Progenitor cell of endocrine pancreas (in vitro differentiated cells): ENCODE results near the gene SAMD10. TPM values are rescaled to one million over a fixed set of nuclear protein-coding genes. Genes with fewer than 3 reads are reported as not detected.

Experiments
- DNase-seq: peaks from one replicate; pipeline ENCODE4 v3.0.0; 2021; ENCODE audit warnings: low spot score; ENCODE audit not compliant: unreplicated experiment
- H3K27ac Mint-ChIP-seq: 2 replicates; pipeline ENCODE4 v1.8.0; 2021; ENCODE audit warnings: mild to moderate bottlenecking, moderate library complexity, mixed read lengths
- H3K27me3 Mint-ChIP-seq: 2 replicates; pipeline ENCODE4 v1.8.0; 2021; ENCODE audit warnings: mixed read lengths
- H3K36me3 Mint-ChIP-seq: 2 replicates; pipeline ENCODE4 v1.8.0; 2022; ENCODE audit warnings: mixed read lengths; ENCODE audit not compliant: insufficient read depth
- H3K4me1 Mint-ChIP-seq: 2 replicates; pipeline ENCODE4 v1.8.0; 2021; ENCODE audit warnings: low read depth, mixed read lengths
- H3K4me3 Mint-ChIP-seq: 2 replicates; pipeline ENCODE4 v1.8.0; 2021; ENCODE audit warnings: low read depth, mild to moderate bottlenecking, moderate library complexity, mixed read lengths
- H3K9me3 Mint-ChIP-seq: 2 replicates; pipeline ENCODE4 v1.8.0; 2021; ENCODE audit warnings: low read depth, mixed read lengths
- total RNA-seq: library from RNA; stranded (reverse); gene quantifications from 2 replicates; pipeline ENCODE4 v1.2.1, GENCODE V29; 2021
- TF ChIP-seq, protein P1 (sequence below): fragments of 200-600 bp; sonication (generic); IDR thresholded peaks from one replicate; pipeline ENCODE4 v1.5.0; 2021; ENCODE audit warnings: antibody characterized with exemption, mild to moderate bottlenecking; ENCODE audit not compliant: unreplicated experiment

Gene SAMD10
- total RNA-seq, 1 donor from 2014 or later = 12.8 TPM

DNA sequence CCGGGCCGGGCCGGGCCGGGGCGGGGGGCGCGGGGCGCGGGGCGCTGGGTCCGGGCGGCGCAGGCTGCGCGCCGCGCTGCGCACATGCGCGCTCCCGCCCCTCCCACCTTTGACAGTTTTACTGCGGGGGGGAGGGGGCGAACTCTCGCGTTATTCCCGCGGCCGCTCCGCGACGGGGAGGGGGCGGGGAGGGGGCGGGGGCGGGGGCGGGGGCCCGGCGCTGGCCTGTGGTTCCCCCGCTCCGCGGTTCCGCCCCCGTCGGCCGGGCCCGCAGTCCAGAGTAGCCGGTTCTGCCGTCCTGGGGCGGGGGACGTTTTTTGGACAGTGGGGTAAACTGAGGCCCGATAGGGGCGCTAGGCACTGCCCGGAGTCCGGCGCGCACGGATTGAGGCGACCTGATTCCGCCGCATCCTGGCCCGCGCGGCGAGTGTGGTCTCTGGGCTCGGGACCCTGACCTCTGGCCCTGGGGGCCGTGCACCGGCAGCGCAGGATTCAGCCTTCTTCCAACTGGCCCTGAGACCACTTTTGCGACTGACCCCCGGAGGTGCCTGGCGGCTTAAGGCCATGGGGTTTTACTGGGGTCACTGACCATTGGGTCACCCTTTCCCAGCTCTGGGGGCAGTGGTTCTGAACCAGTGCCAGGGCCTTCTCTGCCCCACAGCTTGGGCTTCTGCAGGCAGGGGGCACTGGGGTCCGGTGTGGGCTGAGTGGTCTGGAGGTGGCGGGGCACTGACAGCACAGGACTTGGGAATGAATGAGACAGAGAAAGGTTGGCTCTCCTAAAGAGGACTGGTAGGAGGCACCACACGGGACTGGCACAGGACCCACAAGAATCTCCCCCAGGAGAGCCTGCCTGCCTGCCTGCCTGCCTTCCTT, 9.4 kb downstream of the SAMD10 start, which contains the start of gene ZNF512B:
ZNF512B (minus strand) TSS at position 93 of the 876 bp plus-strand sequence. CDS start 1,980 bp downstream, outside the sequence.
- DNase-seq = peak; percentile 55
- H3K27ac Mint-ChIP-seq = peak within 1 kb of the TSS; percentile 87
- peaks cover 9% of the 10 kb centered on the region for H3K36me3 Mint-ChIP-seq
- no peaks in the 10 kb centered on the region for H3K27me3 Mint-ChIP-seq
- H3K9me3 Mint-ChIP-seq = no peaks in the 10 kb centered on the region
- H3K4me3 Mint-ChIP-seq = peak within 1 kb of the TSS; percentile 82
- TF ChIP-seq, protein P1, sequence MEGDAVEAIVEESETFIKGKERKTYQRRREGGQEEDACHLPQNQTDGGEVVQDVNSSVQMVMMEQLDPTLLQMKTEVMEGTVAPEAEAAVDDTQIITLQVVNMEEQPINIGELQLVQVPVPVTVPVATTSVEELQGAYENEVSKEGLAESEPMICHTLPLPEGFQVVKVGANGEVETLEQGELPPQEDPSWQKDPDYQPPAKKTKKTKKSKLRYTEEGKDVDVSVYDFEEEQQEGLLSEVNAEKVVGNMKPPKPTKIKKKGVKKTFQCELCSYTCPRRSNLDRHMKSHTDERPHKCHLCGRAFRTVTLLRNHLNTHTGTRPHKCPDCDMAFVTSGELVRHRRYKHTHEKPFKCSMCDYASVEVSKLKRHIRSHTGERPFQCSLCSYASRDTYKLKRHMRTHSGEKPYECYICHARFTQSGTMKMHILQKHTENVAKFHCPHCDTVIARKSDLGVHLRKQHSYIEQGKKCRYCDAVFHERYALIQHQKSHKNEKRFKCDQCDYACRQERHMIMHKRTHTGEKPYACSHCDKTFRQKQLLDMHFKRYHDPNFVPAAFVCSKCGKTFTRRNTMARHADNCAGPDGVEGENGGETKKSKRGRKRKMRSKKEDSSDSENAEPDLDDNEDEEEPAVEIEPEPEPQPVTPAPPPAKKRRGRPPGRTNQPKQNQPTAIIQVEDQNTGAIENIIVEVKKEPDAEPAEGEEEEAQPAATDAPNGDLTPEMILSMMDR = no peak
- H3K4me1 Mint-ChIP-seq = peaks cover 10% of the 10 kb centered on the region

DNA sequence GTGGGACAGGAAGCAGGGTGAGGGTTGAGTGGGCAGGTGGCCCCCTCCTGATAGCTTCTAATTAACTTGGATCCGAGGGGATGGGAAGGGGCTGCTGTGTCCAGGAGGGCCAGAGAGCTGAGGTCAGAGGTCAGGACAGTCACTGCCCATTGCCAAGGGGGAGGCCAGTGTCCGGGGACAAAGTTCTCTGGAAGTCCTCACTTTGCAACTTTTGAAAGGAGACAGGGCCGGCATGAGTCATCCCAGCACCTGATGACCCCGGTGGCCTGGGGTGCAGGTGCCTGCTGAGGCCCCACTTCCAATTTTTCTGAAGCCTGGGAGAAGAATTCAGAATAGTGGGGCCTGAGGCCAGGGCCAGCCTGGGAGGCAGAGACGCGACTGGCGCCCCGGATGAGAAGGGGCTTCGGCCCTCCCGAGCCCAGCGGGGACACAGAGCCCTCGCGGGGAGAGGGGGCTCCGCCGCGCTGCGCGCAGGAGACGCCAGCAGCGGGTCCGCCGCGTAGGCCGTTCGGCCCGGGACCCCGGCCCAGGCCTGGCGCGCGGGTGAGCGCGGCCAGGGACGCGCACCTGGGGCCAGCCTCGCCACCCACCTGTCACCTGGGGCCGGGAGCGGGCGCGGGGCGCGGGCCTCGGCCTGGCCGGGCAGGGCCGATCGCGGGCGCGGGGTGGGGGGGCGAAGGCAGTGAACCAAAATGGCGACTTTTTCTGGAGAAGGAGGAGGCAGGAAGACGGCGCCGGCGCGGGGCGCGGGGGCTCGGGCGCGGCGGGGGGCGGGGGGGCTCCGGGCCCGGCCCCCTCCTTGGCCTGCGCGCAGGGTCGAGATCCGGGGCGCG, 10.3 kb downstream of the SAMD10 start:
- H3K9me3 Mint-ChIP-seq = no peaks in the 10 kb centered on the region
- TF ChIP-seq, protein P1 = no peak
- DNase-seq = peak; percentile 9
- H3K27ac Mint-ChIP-seq = peak overlapping the region; percentile 87
- peak overlapping the region; percentile 82 for H3K4me3 Mint-ChIP-seq
- H3K4me1 Mint-ChIP-seq = peaks cover 10% of the 10 kb centered on the region
- no peaks in the 10 kb centered on the region for H3K27me3 Mint-ChIP-seq
- H3K36me3 Mint-ChIP-seq = peaks cover 6% of the 10 kb centered on the region

DNA sequence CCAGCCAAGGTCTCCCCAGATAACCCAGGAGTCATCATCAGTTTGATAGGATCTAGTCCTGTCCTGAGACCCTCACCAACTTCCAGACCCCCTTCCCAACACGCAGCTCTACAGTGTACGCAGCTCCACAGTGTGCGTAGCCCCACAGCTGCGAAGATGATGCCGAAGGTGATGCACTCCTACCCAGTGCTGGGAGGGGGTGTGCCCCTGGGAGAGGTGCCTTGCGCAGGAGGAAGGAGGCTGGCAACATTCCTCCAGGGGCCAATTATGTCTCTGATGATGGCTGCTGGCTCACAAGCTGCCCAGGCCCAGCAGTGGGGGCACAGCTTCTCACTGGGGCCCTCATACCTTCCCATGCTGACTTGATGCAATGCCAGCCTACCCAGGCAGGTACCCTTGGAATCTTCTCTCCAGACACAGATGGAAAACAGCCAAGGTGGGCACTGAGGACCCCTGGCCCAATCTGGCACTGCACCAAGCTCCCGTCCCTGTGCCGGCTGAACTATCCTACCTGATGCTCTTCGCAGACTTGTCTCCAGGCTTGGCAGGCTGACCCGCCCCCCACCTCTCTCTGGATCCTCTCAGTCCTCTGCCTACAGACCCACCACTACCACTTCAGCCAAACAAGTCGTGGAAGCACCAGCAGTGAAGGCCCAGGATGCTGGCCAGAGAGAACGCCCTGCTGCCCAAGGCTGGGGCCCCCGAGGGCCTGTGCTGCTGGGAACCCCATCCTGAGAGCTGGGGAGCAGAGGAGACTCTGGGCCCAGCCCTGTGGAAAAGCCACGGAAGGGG, 11.1 kb downstream of the SAMD10 start:
- TF ChIP-seq, protein P1 = no peak
- no peak for DNase-seq
- Mint-ChIP-seq H3K36me3 (peaks cover 4% of the 10 kb centered on the region), H3K4me3 (peak overlapping the region; percentile 82), H3K4me1 (peaks cover 7% of the 10 kb centered on the region), H3K9me3 (no peaks in the 10 kb centered on the region), H3K27me3 (no peaks in the 10 kb centered on the region), H3K27ac (peak overlapping the region; percentile 87)

DNA sequence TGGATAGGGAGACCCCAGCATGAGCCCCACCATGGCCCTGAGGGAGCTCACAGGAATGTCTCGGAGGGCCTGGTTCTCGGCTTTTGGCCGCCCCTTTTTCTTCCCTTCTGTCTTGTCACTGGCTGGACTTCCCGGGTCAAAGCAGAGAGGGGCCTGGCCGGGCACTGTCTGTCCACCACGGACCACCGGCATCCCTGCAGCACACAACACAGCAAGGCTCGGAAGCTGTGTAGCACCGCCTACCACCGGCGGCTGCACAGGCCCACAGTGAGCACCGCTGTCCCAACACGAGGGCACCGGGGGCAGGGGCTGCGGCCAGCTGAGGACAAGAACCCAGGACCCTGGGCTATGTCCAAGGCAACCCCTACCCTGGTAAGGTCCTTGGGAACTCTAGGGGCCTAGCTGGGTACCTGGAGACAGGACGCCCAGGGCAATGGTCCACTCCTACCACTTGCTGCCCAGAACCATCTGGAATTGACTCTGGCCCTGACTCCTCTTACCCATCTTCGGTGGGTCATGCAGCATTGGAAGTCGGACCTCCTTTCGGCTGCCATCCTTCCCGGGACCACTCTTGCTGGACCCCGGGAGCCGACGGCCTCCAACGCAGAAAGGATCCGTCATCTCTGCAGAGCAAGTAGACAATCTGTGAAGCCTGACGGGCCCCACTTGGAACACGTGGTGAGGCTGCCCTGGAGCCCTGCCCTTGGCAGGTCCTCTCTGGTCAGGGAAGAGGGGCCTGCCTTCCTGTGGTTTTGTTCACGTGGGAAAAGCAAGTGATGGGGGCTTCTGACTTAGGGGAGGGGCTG, 11.9 kb downstream of the SAMD10 start:
- H3K27me3 Mint-ChIP-seq = no peaks in the 10 kb centered on the region
- H3K4me3 Mint-ChIP-seq = peak overlapping the region; percentile 29
- TF ChIP-seq, protein P1 = no peak
- DNase-seq = peak; percentile 9
- no peak overlapping the region for H3K27ac Mint-ChIP-seq
- peaks cover 7% of the 10 kb centered on the region for H3K36me3 Mint-ChIP-seq
- H3K9me3 Mint-ChIP-seq = no peaks in the 10 kb centered on the region
- H3K4me1 Mint-ChIP-seq = peaks cover 6% of the 10 kb centered on the region
